ENCODE data around the gene IL15RA. TPM values are rescaled to one million over a fixed set of nuclear protein-coding genes. Genes with fewer than 3 reads are reported as not detected.

Gene IL15RA
- total and polyA plus RNA-seq, 4 experiments from 2014 or later: 11.1 to 20.0 (median 16.1) TPM

- CTCF ChIA-PET (ENCODE audit: partially characterized antibody): interaction anchor here (1.4 kb wide), 1 partner anchor 43 kb away, joined by 7 read pairs; no protein-coding TSS in a partner anchor
- peak overlapping the region; percentile 27 to 80 (median 64) for H3K4me3 Mint-ChIP-seq
Measured at GRCh38 chr10:5971315-5971832, 6.0 kb downstream of the IL15RA start.

GRCh38 chr10:5970527-5970926 is 6.8 kb downstream of the IL15RA start:
- H3K4me3 Mint-ChIP-seq: peak overlapping the region in 1 of 8 donors; percentile 80
- Histone ChIP-seq H3K4me1 (ENCODE audit: insufficient read depth, low read length) (peaks cover 36% of the 10 kb centered on the region), H3K27me3 (ENCODE audit: insufficient read depth, low read length) (no peaks in the 10 kb centered on the region), H3K9me3 (ENCODE audit: control insufficient read depth in 1 of 2, low read length in 2 of 2) (no peaks in the 10 kb centered on the region), H3K36me3 (ENCODE audit: insufficient read depth, low read length) (peaks cover 5% of the 10 kb centered on the region), H3K4me3 (ENCODE audit: low read length in 2 of 2) (no peak overlapping the region), H3K27ac (ENCODE audit: low read depth, low read length) (no peak overlapping the region)
- no peaks in the 10 kb centered on the region for H3K9me3 Mint-ChIP-seq
- no peaks in the 10 kb centered on the region for H3K27me3 Mint-ChIP-seq
- H3K36me3 Mint-ChIP-seq: peaks cover 1 to 4% of the 10 kb centered on the region in 2 donors
- H3K27ac Mint-ChIP-seq: peak overlapping the region in 6 of 7 donors; percentile 1 to 83 (median 59)
- ChIA-PET POLR2A (ENCODE audit: partially characterized antibody) (interaction anchor here (0.6 kb wide), 1 partner anchor 61 kb away, joined by 6 read pairs; no protein-coding TSS in a partner anchor), CTCF (ENCODE audit: partially characterized antibody) (interaction anchor here (0.6 kb wide), 1 partner anchor 334 kb away, joined by 3 read pairs; no protein-coding TSS in a partner anchor)
- intact Hi-C loops (cut with micrococcal nuclease): loop anchor here (10.0 kb wide), 1 partner anchor 286 kb away; the partner anchor contains the start of gene TASOR2
- peaks cover 31 to 57% (median 48%) of the 10 kb centered on the region in 4 donors for H3K4me1 Mint-ChIP-seq
- DNase-seq: no peak

More at GRCh38 chr10:5971315-5971832, 6.0 kb downstream of the IL15RA start:
- peak overlapping the region; percentile 36 for H3K27ac ChIP-seq (ENCODE audit: low read depth, low read length)
- H3K4me1 Mint-ChIP-seq: peaks cover 35 to 66% (median 55%) of the 10 kb centered on the region in 4 donors
- peaks cover under 1% of the 10 kb centered on the region for H3K36me3 ChIP-seq (ENCODE audit: insufficient read depth, low read length)
- no peak for DNase-seq
- no peak overlapping the region for H3K4me3 ChIP-seq (ENCODE audit: low read length in 2 of 2)
- peak overlapping the region; percentile 51 to 88 (median 76) for H3K27ac Mint-ChIP-seq
- no peaks in the 10 kb centered on the region for H3K9me3 ChIP-seq (ENCODE audit: control insufficient read depth in 1 of 2, low read length in 2 of 2)
- H3K27me3 ChIP-seq (ENCODE audit: insufficient read depth, low read length): no peaks in the 10 kb centered on the region
- POLR2A ChIA-PET (ENCODE audit: partially characterized antibody): interaction anchor here (1.3 kb wide), 1 partner anchor 11 kb away, joined by 4 read pairs; no protein-coding TSS in a partner anchor
- H3K36me3 Mint-ChIP-seq: peaks cover 4 to 5% of the 10 kb centered on the region in 2 donors
- H3K9me3 Mint-ChIP-seq: no peaks in the 10 kb centered on the region
- intact Hi-C loops (cut with micrococcal nuclease): loop anchor here (10.0 kb wide), 1 partner anchor 287 kb away; the partner anchor contains the start of gene TASOR2
- H3K4me1 ChIP-seq (ENCODE audit: insufficient read depth, low read length): peaks cover 41% of the 10 kb centered on the region
- no peaks in the 10 kb centered on the region for H3K27me3 Mint-ChIP-seq

- Mint-ChIP-seq H3K9me3 (no peaks in the 10 kb centered on the region), H3K27ac (peak overlapping the region in 6 of 7 donors; percentile 1 to 75 (median 28)), H3K27me3 (no peaks in the 10 kb centered on the region), H3K36me3 (peaks cover 4% of the 10 kb centered on the region in 2 donors), H3K4me1 (peaks cover 27 to 53% (median 44%) of the 10 kb centered on the region in 4 donors), H3K4me3 (peak overlapping the region in 1 of 8 donors; percentile 17)
- peaks cover 8% of the 10 kb centered on the region for H3K36me3 ChIP-seq (ENCODE audit: insufficient read depth, low read length)
- no peak for DNase-seq
- POLR2A ChIA-PET (ENCODE audit: partially characterized antibody): interaction anchor here (0.6 kb wide), 1 partner anchor 62 kb away, joined by 6 read pairs; no protein-coding TSS in a partner anchor
- H3K9me3 ChIP-seq (ENCODE audit: control insufficient read depth in 1 of 2, low read length in 2 of 2): no peaks in the 10 kb centered on the region
- no peak overlapping the region for H3K27ac ChIP-seq (ENCODE audit: low read depth, low read length)
- intact Hi-C loops (cut with micrococcal nuclease): loop anchor here (10.0 kb wide), 1 partner anchor 285 kb away; the partner anchor contains the start of gene TASOR2
- H3K4me1 ChIP-seq (ENCODE audit: insufficient read depth, low read length): peaks cover 32% of the 10 kb centered on the region
- CTCF ChIA-PET (ENCODE audit: partially characterized antibody): interaction anchor here (0.6 kb wide), 1 partner anchor 335 kb away, joined by 3 read pairs; no protein-coding TSS in a partner anchor
- no peaks in the 10 kb centered on the region for H3K27me3 ChIP-seq (ENCODE audit: insufficient read depth, low read length)
- H3K4me3 ChIP-seq (ENCODE audit: low read length in 2 of 2): no peak overlapping the region
Measured at GRCh38 chr10:5970066-5970465, 7.3 kb downstream of the IL15RA start.

- peak overlapping the region in 2 of 7 donors; percentile 31 to 65 for H3K27ac Mint-ChIP-seq
- H3K9me3 Mint-ChIP-seq: no peaks in the 10 kb centered on the region
- peak overlapping the region in 1 of 8 donors; percentile 13 for H3K4me3 Mint-ChIP-seq
- peaks cover 9% of the 10 kb centered on the region for H3K36me3 ChIP-seq (ENCODE audit: insufficient read depth, low read length)
- peaks cover 24% of the 10 kb centered on the region for H3K4me1 ChIP-seq (ENCODE audit: insufficient read depth, low read length)
- ChIA-PET CTCF (ENCODE audit: partially characterized antibody) (interaction anchor here (0.7 kb wide), 1 partner anchor 370 kb away, joined by 3 read pairs; no protein-coding TSS in a partner anchor), POLR2A (ENCODE audit: partially characterized antibody) (no interaction called here)
- no peaks in the 10 kb centered on the region for H3K9me3 ChIP-seq (ENCODE audit: control insufficient read depth in 1 of 2, low read length in 2 of 2)
- H3K36me3 Mint-ChIP-seq: peaks cover 4 to 7% of the 10 kb centered on the region in 2 donors
- H3K27me3 ChIP-seq (ENCODE audit: insufficient read depth, low read length): no peaks in the 10 kb centered on the region
- no peak for DNase-seq
- H3K27ac ChIP-seq (ENCODE audit: low read depth, low read length): no peak overlapping the region
- no peak overlapping the region for H3K4me3 ChIP-seq (ENCODE audit: low read length in 2 of 2)
- no peaks in the 10 kb centered on the region for H3K27me3 Mint-ChIP-seq
- peaks cover 24 to 44% (median 38%) of the 10 kb centered on the region in 4 donors for H3K4me1 Mint-ChIP-seq
- intact Hi-C loops (cut with micrococcal nuclease): no loop called here
Measured at GRCh38 chr10:5968681-5969453, 8.5 kb downstream of the IL15RA start.

- Mint-ChIP-seq H3K4me1 (peaks cover 24 to 44% (median 34%) of the 10 kb centered on the region in 4 donors), H3K27ac (peak overlapping the region in 3 of 7 donors; percentile 31 to 65 (median 62)), H3K27me3 (no peaks in the 10 kb centered on the region), H3K36me3 (peaks cover 4 to 14% of the 10 kb centered on the region in 2 donors), H3K4me3 (no peak overlapping the region), H3K9me3 (no peaks in the 10 kb centered on the region)
- no peaks in the 10 kb centered on the region for H3K9me3 ChIP-seq (ENCODE audit: control insufficient read depth in 1 of 2, low read length in 2 of 2)
- CTCF ChIA-PET (ENCODE audit: partially characterized antibody): no interaction called here
- H3K27ac ChIP-seq (ENCODE audit: low read depth, low read length): no peak overlapping the region
- POLR2A ChIA-PET (ENCODE audit: partially characterized antibody): no interaction called here
- no peak overlapping the region for H3K4me3 ChIP-seq (ENCODE audit: low read length in 2 of 2)
- intact Hi-C loops (cut with micrococcal nuclease): no loop called here
- peaks cover 14% of the 10 kb centered on the region for H3K36me3 ChIP-seq (ENCODE audit: insufficient read depth, low read length)
- no peaks in the 10 kb centered on the region for H3K27me3 ChIP-seq (ENCODE audit: insufficient read depth, low read length)
- peaks cover 23% of the 10 kb centered on the region for H3K4me1 ChIP-seq (ENCODE audit: insufficient read depth, low read length)
- no peak for DNase-seq
Measured at GRCh38 chr10:5968037-5968680, 9.2 kb downstream of the IL15RA start.

- Mint-ChIP-seq H3K4me1 (peaks cover 6 to 17% (median 13%) of the 10 kb centered on the region in 4 donors), H3K4me3 (no peak overlapping the region), H3K36me3 (peaks cover 18 to 29% of the 10 kb centered on the region in 2 donors), H3K27me3 (no peaks in the 10 kb centered on the region), H3K27ac (no peak overlapping the region), H3K9me3 (no peaks in the 10 kb centered on the region)
- POLR2A ChIA-PET (ENCODE audit: partially characterized antibody): interaction anchor here (0.6 kb wide), 1 partner anchor 62 kb away, joined by 3 read pairs; no protein-coding TSS in a partner anchor
- no peak overlapping the region for H3K27ac ChIP-seq (ENCODE audit: low read depth, low read length)
- DNase-seq: no peak
- H3K27me3 ChIP-seq (ENCODE audit: insufficient read depth, low read length): no peaks in the 10 kb centered on the region
- H3K9me3 ChIP-seq (ENCODE audit: control insufficient read depth in 1 of 2, low read length in 2 of 2): no peaks in the 10 kb centered on the region
- intact Hi-C loops (cut with micrococcal nuclease): no loop called here
- peaks cover 6% of the 10 kb centered on the region for H3K4me1 ChIP-seq (ENCODE audit: insufficient read depth, low read length)
- peaks cover 21% of the 10 kb centered on the region for H3K36me3 ChIP-seq (ENCODE audit: insufficient read depth, low read length)
- H3K4me3 ChIP-seq (ENCODE audit: low read length in 2 of 2): no peak overlapping the region
- CTCF ChIA-PET (ENCODE audit: partially characterized antibody): no interaction called here
Measured at GRCh38 chr10:5965266-5965665, 12.1 kb downstream of the IL15RA start.
